Left lung (tissue), 10 donors: Measurements from ENCODE around the gene HOXA7. TPM values are rescaled to one million over a fixed set of nuclear protein-coding genes. Genes with fewer than 3 reads are reported as not detected.

ENCODE experiments used
- ATAC-seq: fragments of 200-7000 bp; cut with Tn5 transposase; one replicate; pipeline ENCODE4 v1.9.1; 2020; ENCODE audit warnings: moderate library complexity
- DNase-seq, 4 donors: peaks; one replicate each; pipeline ENCODE4 v3.0.0-alpha.2; 2013 to 2020
- H3K27ac ChIP-seq, 2 donors: fragments of 200-600 bp; sonication (generic) in 1 of 2; one replicate each; pipeline versions ENCODE4 v1.5.0 to v1.8.0; 2020 to 2021
- H3K27me3 ChIP-seq, 2 donors: fragments of 200-600 bp; sonication (generic) in 1 of 2; one replicate each; pipeline versions ENCODE4 v1.5.0 to v1.8.0; 2020 to 2021
- H3K36me3 ChIP-seq, 2 donors: fragments of 200-600 bp; sonication (generic) in 1 of 2; one replicate each; pipeline versions ENCODE4 v1.5.0 to v1.8.0; 2020 to 2021
- H3K4me1 ChIP-seq, 2 donors: fragments of 200-600 bp; one replicate each; pipeline ENCODE4 v1.8.0; 2021
- H3K4me3 ChIP-seq, 2 donors: fragments of 200-600 bp; sonication (generic) in 1 of 2; one replicate each; pipeline versions ENCODE4 v1.5.0 to v1.8.0; 2020 to 2021; ENCODE audit warnings: mild to moderate bottlenecking in 1 of 2
- H3K9me3 ChIP-seq, 2 donors: fragments of 200-600 bp; sonication (generic) in 1 of 2; one replicate each; pipeline versions ENCODE4 v1.5.0 to v1.8.0; 2020 to 2021
- intact Hi-C, 2 donors: fragments of 100-400 bp; cut with DNase I; formaldehyde crosslinking; loops; one replicate each; pipeline versions ENCODE4 v1.11.2 to v1.14.2; 2022
- microRNA-seq, 2 donors: library from miRNA; unstranded; fragments of <30 nt; microRNA quantifications; one replicate each; pipeline ENCODE4, GENCODE V29; 2019
- polyA plus RNA-seq, 6 donors: library from polyadenylated mRNA; unstranded; fragments of 120-200 nt; gene quantifications; one replicate each; pipeline ENCODE4 v1.2.1, GENCODE V29; 2013; ENCODE audit not compliant: insufficient read length in 6 of 6
- total RNA-seq, 2 donors: library from RNA; stranded (reverse); fragmentation: NEBNext Ultra II Directional; extraction: Animal tissue kit (Norgen Biotek cat#: 25700); gene quantifications; one replicate each; pipeline ENCODE4 v1.2.1, GENCODE V29; 2021
- TF ChIP-seq, protein P1 (sequence below), 2 donors: fragments of 200-600 bp; sonication (generic) in 1 of 2; IDR thresholded peaks; one replicate each; pipeline versions ENCODE4 v1.5.0 to v1.8.0; 2021; ENCODE audit warnings: antibody characterized with exemption in 2 of 2
- donor health status: DM: no; HTN: yes; CAD: no.
- donor health status: DM: no; HTN: no; CAD: no.

The HOXA7 gene
- total and polyA plus RNA-seq, 8 donors, result 1.3 to 6.4 (median 4.9) TPM

DNA sequence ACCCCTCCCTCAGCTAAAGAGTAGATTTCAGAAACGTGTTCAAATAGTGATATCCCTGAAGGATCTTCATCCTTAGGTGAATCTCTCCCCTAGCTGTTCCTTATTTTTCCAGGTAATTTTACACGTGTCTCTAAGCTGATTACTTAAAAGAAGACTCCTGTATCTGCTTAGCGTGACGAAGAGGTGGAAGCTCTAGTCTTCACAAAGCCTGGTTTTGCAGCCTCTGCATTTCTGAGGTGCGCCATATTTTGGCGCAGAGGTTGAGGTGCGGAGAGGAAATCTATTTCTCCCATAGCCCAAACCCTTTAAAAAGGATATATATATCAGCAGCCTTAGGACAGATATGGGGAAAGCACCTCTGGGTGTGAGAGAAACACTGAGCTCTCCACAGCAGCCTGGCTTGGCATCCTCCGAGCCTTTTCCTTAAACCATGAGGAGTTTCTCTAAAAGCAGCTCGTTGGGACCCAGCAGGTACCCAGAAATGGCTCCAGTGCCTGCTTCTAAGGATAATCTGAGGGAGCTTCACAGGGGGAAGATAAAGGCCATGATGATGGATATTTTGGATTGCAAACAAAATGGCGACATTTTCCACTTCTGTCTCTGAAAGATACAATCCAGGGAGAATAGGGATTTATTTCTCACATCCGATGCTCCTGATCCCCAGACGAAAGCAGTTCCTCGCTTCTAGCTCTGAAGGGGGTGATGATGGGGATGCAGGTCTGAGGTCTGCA, 51.0 kb downstream of the HOXA7 start:
- no peak for ATAC-seq
- H3K27me3 ChIP-seq, result peaks cover 32 to 92% of the 10 kb centered on the region in 2 donors
- H3K4me3 ChIP-seq, result no peak overlapping the region
- H3K27ac ChIP-seq, result peak overlapping the region; percentile 82 to 90
- H3K4me1 ChIP-seq, result peaks cover 10 to 39% of the 10 kb centered on the region in 2 donors
- no peaks in the 10 kb centered on the region for H3K9me3 ChIP-seq
- DNase-seq, result peak in 2 of 4 donors; percentile 30 to 44
- intact Hi-C loops, result no loop called here
- TF ChIP-seq, protein P1, sequence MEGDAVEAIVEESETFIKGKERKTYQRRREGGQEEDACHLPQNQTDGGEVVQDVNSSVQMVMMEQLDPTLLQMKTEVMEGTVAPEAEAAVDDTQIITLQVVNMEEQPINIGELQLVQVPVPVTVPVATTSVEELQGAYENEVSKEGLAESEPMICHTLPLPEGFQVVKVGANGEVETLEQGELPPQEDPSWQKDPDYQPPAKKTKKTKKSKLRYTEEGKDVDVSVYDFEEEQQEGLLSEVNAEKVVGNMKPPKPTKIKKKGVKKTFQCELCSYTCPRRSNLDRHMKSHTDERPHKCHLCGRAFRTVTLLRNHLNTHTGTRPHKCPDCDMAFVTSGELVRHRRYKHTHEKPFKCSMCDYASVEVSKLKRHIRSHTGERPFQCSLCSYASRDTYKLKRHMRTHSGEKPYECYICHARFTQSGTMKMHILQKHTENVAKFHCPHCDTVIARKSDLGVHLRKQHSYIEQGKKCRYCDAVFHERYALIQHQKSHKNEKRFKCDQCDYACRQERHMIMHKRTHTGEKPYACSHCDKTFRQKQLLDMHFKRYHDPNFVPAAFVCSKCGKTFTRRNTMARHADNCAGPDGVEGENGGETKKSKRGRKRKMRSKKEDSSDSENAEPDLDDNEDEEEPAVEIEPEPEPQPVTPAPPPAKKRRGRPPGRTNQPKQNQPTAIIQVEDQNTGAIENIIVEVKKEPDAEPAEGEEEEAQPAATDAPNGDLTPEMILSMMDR (IDR thresholded peaks at IDR 0.05), result no peak
- H3K36me3 ChIP-seq, result peaks cover 0 to 5% of the 10 kb centered on the region in 2 donors

DNA sequence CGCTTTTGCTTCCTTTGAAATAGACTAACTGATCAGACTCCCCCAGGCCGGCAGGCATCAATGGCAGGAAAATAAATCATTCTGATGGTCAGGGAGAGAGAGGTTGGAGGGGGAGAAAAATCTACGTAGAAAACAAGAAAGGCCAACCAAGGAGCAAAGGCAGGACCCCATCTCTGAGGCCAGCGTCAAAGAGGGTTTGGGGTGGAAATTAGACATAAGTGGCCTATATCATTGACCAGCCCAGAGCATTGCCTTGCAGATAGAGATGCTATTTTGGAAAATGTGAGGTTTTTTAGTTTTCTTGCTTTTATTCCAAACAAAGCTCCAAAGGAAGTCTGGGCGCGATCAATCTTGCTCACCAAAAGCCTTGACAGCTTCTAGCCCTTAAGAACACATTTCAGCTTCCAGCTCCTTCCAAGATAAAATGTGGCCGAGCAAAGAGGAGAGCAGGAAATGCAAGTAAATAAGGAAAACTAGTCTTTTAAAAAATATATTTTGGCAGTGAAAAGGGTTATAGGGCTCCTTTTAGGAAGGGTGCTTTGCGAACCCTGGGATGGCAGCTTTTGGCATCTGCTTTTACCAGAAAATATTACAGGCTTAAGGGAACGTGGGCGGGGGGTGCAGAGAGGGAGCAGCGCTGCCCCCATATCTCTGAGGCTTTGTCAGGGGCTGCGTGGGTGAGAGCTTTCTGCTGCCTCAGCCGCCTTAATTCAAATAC, 52.0 kb downstream of the HOXA7 start:
- no peak overlapping the region for H3K4me3 ChIP-seq
- peaks cover 14 to 39% of the 10 kb centered on the region in 2 donors for H3K4me1 ChIP-seq
- TF ChIP-seq, protein P1 (IDR thresholded peaks at IDR 0.05), result no peak
- DNase-seq (peak in 2 of 4 donors; percentile 76 to 83), ATAC-seq (no peak)
- H3K36me3 ChIP-seq, result peaks cover 0 to 6% of the 10 kb centered on the region in 2 donors
- H3K27me3 ChIP-seq, result peaks cover 32 to 94% of the 10 kb centered on the region in 2 donors
- intact Hi-C loops, result no loop called here
- H3K27ac ChIP-seq, result peak overlapping the region; percentile 70 to 90
- no peaks in the 10 kb centered on the region for H3K9me3 ChIP-seq

Small RNA genes lying within 50 kb of the gene (microRNA-seq; reads per million reads assigned to microRNA genes)
- 57.7 to 116 reads per million in 2 donors for gene MIR196B

Other genes with a start within 250 kb of the HOXA7 start
- under 1 TPM; 0.50 to 0.60 TPM for gene HOXA1, start 60.7 kb downstream of the HOXA7 start, total RNA-seq
- gene HOXA1, start 60.7 kb downstream of the HOXA7 start, polyA plus RNA-seq, result 1 to 10 TPM; 1.9 to 3.1 (median 2.3) TPM
- gene HOXA2, start 54.0 kb downstream of the HOXA7 start, total RNA-seq, result 1 to 10 TPM in 1 of 2 donors, under 1 TPM in 1; 0.61 to 1.4 TPM
- gene HOXA2, start 54.0 kb downstream of the HOXA7 start, polyA plus RNA-seq, result 10 to 100 TPM; 16.7 to 19.6 (median 18.7) TPM
- gene HOXA4, start 25.9 kb downstream of the HOXA7 start, total RNA-seq, result 1 to 10 TPM; 3.4 to 7.6 TPM
- gene HOXA4, start 25.9 kb downstream of the HOXA7 start, polyA plus RNA-seq, result 10 to 100 TPM; 32.0 to 35.8 (median 34.7) TPM
- 10 to 100 TPM; 16.1 to 21.6 TPM for gene HOXA5, start 13.0 kb downstream of the HOXA7 start, total RNA-seq
- gene HOXA5, start 13.0 kb downstream of the HOXA7 start, polyA plus RNA-seq, result 10 to 100 TPM; 81.7 to 94.7 (median 89.1) TPM
- 1 to 10 TPM; 3.5 to 5.0 TPM for gene HOXA6, start 8.9 kb downstream of the HOXA7 start, total RNA-seq
- gene HOXA6, start 8.9 kb downstream of the HOXA7 start, polyA plus RNA-seq, result 10 to 100 TPM; 13.6 to 16.2 (median 14.7) TPM
- gene HOXA3, start 4.1 kb downstream of the HOXA7 start, total RNA-seq, result 1 to 10 TPM; 5.7 to 8.8 TPM
- 10 to 100 TPM; 32.6 to 49.6 (median 42.5) TPM for gene HOXA3, start 4.1 kb downstream of the HOXA7 start, polyA plus RNA-seq
- gene HOXA9, start 8.9 kb upstream of the HOXA7 start, total RNA-seq, result 1 to 10 TPM in 1 of 2 donors, under 1 TPM in 1; 0.73 to 1.4 TPM
- 1 to 10 TPM in 1 of 6 donors, under 1 TPM in 5; 0.38 to 1.4 (median 0.52) TPM for gene HOXA9, start 8.9 kb upstream of the HOXA7 start, polyA plus RNA-seq
- under 1 TPM; 0.42 to 0.55 TPM for gene HOXA10, start 17.6 kb upstream of the HOXA7 start, total RNA-seq
- 1 to 10 TPM in 1 of 6 donors, under 1 TPM in 4, not detected in 1; 0.34 to 1.3 (median 0.40) TPM for gene HOXA10, start 17.6 kb upstream of the HOXA7 start, polyA plus RNA-seq
- under 1 TPM in 1 of 2 donors, not detected in 1; 0.10 TPM for gene HOXA11, start 28.6 kb upstream of the HOXA7 start, total RNA-seq
- gene HOXA11, start 28.6 kb upstream of the HOXA7 start, polyA plus RNA-seq, result under 1 TPM in 3 of 6 donors, not detected in 3; 0.11 to 0.23 (median 0.15) TPM
- not detected for gene HOXA13, start 43.4 kb upstream of the HOXA7 start, total RNA-seq
- not detected for gene HOXA13, start 43.4 kb upstream of the HOXA7 start, polyA plus RNA-seq
- not detected for gene EVX1, start 86.1 kb upstream of the HOXA7 start, total RNA-seq
- not detected for gene EVX1, start 86.1 kb upstream of the HOXA7 start, polyA plus RNA-seq